HepG2 (cell line): ENCODE data around the gene LBR. TPM values are rescaled to one million over a fixed set of nuclear protein-coding genes. Genes with fewer than 3 reads are reported as not detected.

Experiments used
- CHCHD3 ChIP-seq: sonication (generic); formaldehyde crosslinking; IDR thresholded peaks from 2 replicates; pipeline ENCODE4 v1.8.0; 2022; ENCODE audit warnings: mild to moderate bottlenecking, missing genetic modification reagents, moderate library complexity
- E2F5 ChIP-seq: sonication (generic); formaldehyde crosslinking; conservative IDR thresholded peaks from 2 replicates; pipeline ENCODE4 v1.4.0; 2020; ENCODE audit warnings: missing genetic modification reagents
- KIAA2018 ChIP-seq: sonication (generic); formaldehyde crosslinking; IDR thresholded peaks from 2 replicates; pipeline ENCODE4 v1.5.0; 2020; ENCODE audit warnings: mild to moderate bottlenecking, missing genetic modification reagents, borderline replicate concordance
- MBNL3 ChIP-seq: fragments of 250-450 bp; sonication (Bioruptor Pico); conservative IDR thresholded peaks from 2 replicates; pipeline ENCODE4 v1.8.0; 2022; ENCODE audit warnings: mild to moderate bottlenecking, inconsistent platforms
- NR1H2 ChIP-seq: sonication (generic); formaldehyde crosslinking; IDR thresholded peaks from 2 replicates; pipeline ENCODE4 v1.8.1; 2022; ENCODE audit warnings: low read depth, missing genetic modification reagents, borderline replicate concordance
- ZBTB40 ChIP-seq, 2 experiments: fragments of 450-650 bp in 1 of 2; sonication (generic) in 1 of 2; formaldehyde crosslinking in 1 of 2; IDR thresholded peaks; 2 replicates each; pipeline versions ENCODE4 v1.6.1 to v1.8.0; 2016 to 2022; ENCODE audit warnings: antibody characterized with exemption in 1 of 2, mild to moderate bottlenecking in 1 of 2, missing genetic modification reagents in 1 of 2
- ZNF101 ChIP-seq: sonication (generic); formaldehyde crosslinking; IDR thresholded peaks from 2 replicates; pipeline ENCODE4 v1.4.0; 2020; ENCODE audit warnings: mild to moderate bottlenecking, low read depth, missing genetic modification reagents, borderline replicate concordance
- ZNF564 ChIP-seq: sonication (generic); formaldehyde crosslinking; IDR thresholded peaks from 2 replicates; pipeline ENCODE4 v1.8.1; 2023; ENCODE audit warnings: mild to moderate bottlenecking, missing genetic modification reagents
- ZNF660 ChIP-seq: sonication (generic); formaldehyde crosslinking; IDR thresholded peaks from 2 replicates; pipeline ENCODE4 v1.5.1; 2020; ENCODE audit warnings: mild to moderate bottlenecking, low read depth, missing genetic modification reagents, borderline replicate concordance
- polyA plus RNA-seq, 8 experiments: library from polyadenylated mRNA; depleted of rRNA in 3 of 8; stranded (reverse) in 7 of 8; unstranded in 1 of 8; fragments of >200 nt; fragmentation: Illumina TruSeq in 4 of 8; extraction: Trizol in 4 of 8; gene quantifications; 2 replicates each; pipeline versions ENCODE4 v1.2.1 to v1.2.3, GENCODE V29; 2011 to 2016; ENCODE audit warnings: low read depth in 4 of 8, missing spikeins in 1 of 8, mixed read lengths in 1 of 8; ENCODE audit not compliant: insufficient read depth in 1 of 8
- total RNA-seq, 5 experiments: library from RNA; depleted of rRNA; stranded (reverse); fragments of >200 nt; fragmentation: Illumina TruSeq; extraction: Trizol; gene quantifications; 2 replicates each; pipeline ENCODE4 v1.2.3, GENCODE V29; 2016; ENCODE audit warnings: low read depth in 1 of 5

The LBR gene
- total and polyA plus RNA-seq, 2 of the 13 experiments (the other 11 are each of a cell fraction or from before 2014, with no cell fraction given), result 38.9 to 76.7 TPM

- no peak for TF ChIP-seq ZBTB40 (IDR thresholded peaks at IDR 0.05)
- no peak for TF ChIP-seq ZBTB40 (CRISPR knock-in tag; IDR thresholded peaks at IDR 0.05)
- no peak for TF ChIP-seq ZNF660 (CRISPR knock-in tag)
- 0 out of 2 replicates have a peak, but pooled peaks have one; percentile 43 for TF ChIP-seq CHCHD3
- TF ChIP-seq MBNL3 (CRISPR knock-in tag), result no peak
- TF ChIP-seq KIAA2018 (CRISPR knock-in tag), result no peak
- TF ChIP-seq ZNF101 (CRISPR knock-in tag), result no peak
- no peak; the same call in 1 of the 2 replicates for TF ChIP-seq E2F5 (CRISPR knock-in tag)
- no peak for TF ChIP-seq NR1H2
- no peak for TF ChIP-seq ZNF564 (CRISPR knock-in tag)
These were observed 47.4 kb upstream of the LBR start (continued) for GRCh38 chr1:225474986-225475820.
